ENCODE data around the gene RGMA.

Gene RGMA

DNA sequence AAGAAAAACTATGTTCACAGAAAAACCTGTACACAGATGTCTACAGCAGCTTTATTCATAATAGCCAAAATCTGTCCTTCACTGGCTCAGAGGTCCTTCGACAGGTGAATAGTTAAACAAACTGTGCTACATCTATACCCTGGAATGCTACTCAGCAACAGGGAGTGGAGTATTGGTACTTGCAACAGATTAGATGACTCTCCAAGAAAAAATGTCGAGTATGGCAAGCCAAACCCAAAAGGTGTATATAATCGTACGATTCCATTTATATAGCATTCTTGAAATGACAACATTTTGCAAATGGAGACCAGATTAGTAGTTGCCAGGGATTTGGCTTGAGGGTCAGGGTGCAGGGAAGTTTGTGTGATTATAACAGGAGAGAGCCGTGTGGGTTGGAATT lies 22.4 kb upstream of the RGMA start:
- H3K27ac ChIP-seq: no peak overlapping the region
- TF ChIP-seq, protein P1, sequence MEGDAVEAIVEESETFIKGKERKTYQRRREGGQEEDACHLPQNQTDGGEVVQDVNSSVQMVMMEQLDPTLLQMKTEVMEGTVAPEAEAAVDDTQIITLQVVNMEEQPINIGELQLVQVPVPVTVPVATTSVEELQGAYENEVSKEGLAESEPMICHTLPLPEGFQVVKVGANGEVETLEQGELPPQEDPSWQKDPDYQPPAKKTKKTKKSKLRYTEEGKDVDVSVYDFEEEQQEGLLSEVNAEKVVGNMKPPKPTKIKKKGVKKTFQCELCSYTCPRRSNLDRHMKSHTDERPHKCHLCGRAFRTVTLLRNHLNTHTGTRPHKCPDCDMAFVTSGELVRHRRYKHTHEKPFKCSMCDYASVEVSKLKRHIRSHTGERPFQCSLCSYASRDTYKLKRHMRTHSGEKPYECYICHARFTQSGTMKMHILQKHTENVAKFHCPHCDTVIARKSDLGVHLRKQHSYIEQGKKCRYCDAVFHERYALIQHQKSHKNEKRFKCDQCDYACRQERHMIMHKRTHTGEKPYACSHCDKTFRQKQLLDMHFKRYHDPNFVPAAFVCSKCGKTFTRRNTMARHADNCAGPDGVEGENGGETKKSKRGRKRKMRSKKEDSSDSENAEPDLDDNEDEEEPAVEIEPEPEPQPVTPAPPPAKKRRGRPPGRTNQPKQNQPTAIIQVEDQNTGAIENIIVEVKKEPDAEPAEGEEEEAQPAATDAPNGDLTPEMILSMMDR (IDR thresholded peaks at IDR 0.05): no peak
- TF ChIP-seq ZFX (IDR thresholded peaks at IDR 0.05; ENCODE audit: borderline replicate concordance): no peak

DNA sequence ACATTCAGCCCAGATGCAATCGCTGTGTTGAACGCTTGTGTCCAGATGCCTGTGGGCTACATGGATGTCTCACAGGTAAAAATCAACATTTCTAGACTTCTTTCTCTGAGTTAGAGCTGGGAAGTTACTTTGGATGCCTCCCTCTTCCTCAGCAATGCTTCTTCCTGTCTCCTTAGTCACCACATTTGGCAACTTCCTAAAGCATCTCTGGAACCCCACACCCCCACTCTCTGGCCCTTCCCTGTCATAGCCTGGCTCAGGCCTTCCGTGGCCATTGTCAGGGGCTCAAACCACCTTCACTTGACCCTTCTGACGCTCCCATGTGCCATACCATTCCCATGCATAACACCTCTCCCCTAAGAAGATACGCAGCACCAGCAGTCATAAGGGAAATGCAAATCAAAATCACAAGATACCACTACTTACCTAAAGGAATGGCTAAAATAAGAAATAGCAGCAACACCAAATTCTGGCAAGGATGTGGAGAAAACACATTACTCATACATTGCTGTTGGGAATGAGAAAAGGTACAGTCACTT lies 21.6 kb upstream of the RGMA start:
- no peak for TF ChIP-seq ZFX (IDR thresholded peaks at IDR 0.05; ENCODE audit: borderline replicate concordance)
- TF ChIP-seq, protein P1 (IDR thresholded peaks at IDR 0.05): no peak
- no peak overlapping the region for H3K27ac ChIP-seq

GRCh38 chr15:93109336-93110102 lies 20.5 kb upstream of the RGMA start:
- H3K27ac ChIP-seq: no peak overlapping the region
- TF ChIP-seq ZFX (IDR thresholded peaks at IDR 0.05; ENCODE audit: borderline replicate concordance): no peak
- TF ChIP-seq, protein P1 (IDR thresholded peaks at IDR 0.05): no peak

GRCh38 chr15:93107646-93108045 lies 18.6 kb upstream of the RGMA start:
- no peak for TF ChIP-seq ZFX (IDR thresholded peaks at IDR 0.05; ENCODE audit: borderline replicate concordance)
- TF ChIP-seq, protein P1 (IDR thresholded peaks at IDR 0.05): no peak

DNA sequence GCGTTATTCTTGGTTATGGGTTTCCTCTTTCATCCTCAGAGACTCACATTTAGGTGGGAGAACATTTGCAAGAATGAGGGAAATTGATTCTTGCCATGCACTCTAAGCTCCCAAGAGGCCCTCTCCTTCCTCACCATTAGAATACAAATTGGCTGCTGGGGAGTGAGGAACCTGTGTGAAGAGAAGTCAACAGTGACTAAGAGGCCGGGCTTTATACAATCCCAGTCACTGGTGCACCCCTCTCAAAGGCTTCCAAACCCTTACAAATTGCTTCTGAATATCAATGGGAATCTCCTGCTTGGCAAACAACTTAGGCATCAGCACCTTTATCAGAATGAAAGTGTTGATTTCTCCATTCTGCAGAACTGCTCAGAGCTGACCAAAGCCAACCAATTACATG lies 16.5 kb upstream of the RGMA start:
- no peak overlapping the region for H3K27ac ChIP-seq
- TF ChIP-seq, protein P1 (IDR thresholded peaks at IDR 0.05): no peak
- no peak for TF ChIP-seq ZFX (IDR thresholded peaks at IDR 0.05; ENCODE audit: borderline replicate concordance)

More at GRCh38 chr15:93107646-93108045, 18.6 kb upstream of the RGMA start:
- H3K27ac ChIP-seq: no peak overlapping the region

- H3K27ac ChIP-seq: no peak overlapping the region
- TF ChIP-seq, protein P1 (IDR thresholded peaks at IDR 0.05): no peak
- no peak for TF ChIP-seq ZFX (IDR thresholded peaks at IDR 0.05; ENCODE audit: borderline replicate concordance)
Measured at GRCh38 chr15:93103823-93104222, 14.8 kb upstream of the RGMA start.

GRCh38 chr15:93102211-93102610 lies 13.2 kb upstream of the RGMA start:
- no peak for TF ChIP-seq ZFX (IDR thresholded peaks at IDR 0.05; ENCODE audit: borderline replicate concordance)
- TF ChIP-seq, protein P1 (IDR thresholded peaks at IDR 0.05): no peak
- H3K27ac ChIP-seq: no peak overlapping the region
